Activated CD4-positive, alpha-beta T cell treated with anti-CD3 and anti-CD28 coated beads, Interleukin-2, amount 50 U/mL, for 48 hours (primary cell): ENCODE measurements around the gene DDX51.

Experiments
- DNase-seq, 2 experiments: peaks; one replicate each; pipeline ENCODE4 v3.0.0-alpha.2; 2020

The DDX51 gene

DNA sequence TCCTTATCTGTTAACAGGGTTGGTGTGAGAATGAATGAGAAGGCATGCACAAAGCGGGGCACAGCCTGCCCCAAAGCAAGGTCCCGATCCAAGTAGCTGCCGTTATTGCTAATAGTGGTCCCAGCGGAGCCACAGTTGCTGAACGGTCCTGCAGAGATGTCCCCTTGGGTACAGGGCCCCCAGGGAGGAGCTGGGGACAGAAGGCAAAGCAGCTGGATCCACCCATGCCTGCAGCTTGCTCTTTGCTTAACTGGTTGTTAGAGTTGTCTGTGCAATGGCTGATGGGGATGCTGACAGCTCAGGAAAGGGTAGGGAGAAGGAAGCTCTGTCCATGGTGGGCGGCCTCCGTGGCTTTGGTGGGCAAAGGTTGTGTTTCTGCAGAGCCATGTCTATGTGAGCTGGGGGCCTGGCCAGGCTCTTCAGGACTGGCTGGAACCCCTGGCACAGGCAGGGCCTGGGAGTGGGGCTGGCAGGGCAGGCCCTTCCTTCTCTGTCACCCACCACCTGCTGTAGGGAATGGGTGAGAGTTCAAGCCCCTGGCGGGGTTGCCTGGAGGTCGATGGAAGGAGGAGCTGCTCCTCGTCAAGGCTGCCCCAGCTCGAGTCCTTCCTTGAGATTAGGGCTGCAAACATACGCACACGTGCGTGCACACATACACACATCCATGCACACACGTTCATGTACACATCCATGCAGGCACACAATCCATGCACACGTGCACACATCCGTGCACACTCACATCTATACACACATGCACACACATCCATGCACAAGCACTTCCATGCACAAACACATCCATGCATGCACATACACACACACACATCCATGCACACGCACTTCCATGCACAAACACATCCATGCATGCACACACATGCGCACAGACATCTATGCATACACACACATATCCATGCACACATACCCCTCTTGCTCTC lies 35.6 kb upstream of the DDX51 start:
- no peak for DNase-seq

DNA sequence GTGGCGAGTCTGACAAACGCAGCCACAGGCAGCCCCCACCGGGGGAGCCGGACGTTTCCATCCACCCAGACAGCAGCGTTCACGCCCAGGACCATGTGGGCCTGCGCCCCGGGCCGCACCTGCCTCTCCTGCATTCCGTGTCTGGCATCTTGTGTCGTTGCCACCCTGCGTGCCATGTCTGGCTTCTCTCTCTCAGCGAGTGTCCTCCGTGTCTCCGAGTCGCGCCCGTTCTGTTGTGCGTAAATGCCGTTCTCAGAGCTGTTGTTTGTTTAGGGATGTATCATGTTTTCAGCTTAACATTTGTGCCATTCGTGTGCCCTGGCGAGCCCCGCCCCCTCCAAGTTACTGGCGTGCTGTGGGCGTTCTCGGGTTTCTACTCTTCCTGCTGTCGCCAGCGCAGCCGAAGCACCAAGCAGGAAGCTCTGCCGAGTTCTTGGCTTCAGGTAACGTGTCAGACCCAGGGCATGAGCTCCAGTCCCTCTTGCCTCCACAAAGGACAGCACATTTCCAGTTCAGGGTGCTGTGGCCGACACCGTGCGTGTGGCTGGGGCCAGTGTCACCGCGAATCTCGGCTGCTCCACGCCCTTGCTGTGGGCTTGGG lies 34.8 kb upstream of the DDX51 start:
- DNase-seq, result peak; percentile 54 to 64

DNA sequence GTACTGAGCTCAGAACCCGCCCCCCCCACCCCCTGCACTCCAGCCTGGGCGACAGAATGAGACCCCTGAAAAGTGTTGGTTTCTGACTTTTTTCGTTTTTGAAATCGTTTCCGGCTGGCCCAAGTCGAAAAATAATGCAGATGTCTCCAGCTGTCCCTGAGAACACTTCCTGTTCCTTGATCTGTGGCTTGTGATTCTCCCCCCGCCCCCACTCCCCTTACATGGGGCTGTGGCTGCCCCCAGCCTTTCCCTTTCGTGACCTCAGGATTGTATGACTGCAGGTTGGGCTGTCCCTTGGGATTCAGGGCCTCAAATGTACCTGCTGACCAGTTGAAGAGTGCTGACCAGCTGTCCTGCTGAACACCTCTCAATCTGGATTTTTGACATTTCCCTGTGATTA lies 34.2 kb upstream of the DDX51 start:
- DNase-seq, result no peak

DNA sequence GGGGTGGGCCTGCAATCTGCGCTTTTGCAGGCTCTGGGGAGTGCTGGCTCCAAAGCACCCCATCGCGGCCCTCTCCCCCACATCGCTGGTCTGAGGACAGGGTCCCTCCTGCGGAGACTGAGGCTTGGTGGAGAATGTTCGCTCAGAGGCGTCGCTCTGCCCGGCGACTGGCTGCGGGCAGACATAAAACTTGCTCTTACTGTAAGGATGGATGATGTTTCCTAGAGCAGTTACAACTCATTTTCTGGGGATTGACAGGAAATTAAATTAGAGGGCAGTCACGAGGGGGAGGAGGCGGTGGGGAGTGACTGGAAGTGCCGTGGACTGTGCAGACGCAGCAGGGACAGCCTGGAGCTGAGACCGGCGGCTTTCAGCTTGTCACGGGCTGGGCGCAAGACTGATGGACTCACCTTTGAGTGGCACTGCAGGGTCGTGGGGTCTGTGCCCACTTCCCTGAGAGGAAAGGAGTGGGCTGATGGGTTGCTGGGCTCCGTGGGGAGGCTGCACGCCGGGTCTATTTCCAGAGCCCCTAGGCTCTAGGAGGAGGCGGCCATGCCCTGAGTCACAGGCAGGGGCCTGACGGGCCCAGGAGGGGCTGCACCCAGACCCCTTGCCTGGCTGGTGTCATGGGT lies 32.9 kb upstream of the DDX51 start:
- no peak for DNase-seq

DNA sequence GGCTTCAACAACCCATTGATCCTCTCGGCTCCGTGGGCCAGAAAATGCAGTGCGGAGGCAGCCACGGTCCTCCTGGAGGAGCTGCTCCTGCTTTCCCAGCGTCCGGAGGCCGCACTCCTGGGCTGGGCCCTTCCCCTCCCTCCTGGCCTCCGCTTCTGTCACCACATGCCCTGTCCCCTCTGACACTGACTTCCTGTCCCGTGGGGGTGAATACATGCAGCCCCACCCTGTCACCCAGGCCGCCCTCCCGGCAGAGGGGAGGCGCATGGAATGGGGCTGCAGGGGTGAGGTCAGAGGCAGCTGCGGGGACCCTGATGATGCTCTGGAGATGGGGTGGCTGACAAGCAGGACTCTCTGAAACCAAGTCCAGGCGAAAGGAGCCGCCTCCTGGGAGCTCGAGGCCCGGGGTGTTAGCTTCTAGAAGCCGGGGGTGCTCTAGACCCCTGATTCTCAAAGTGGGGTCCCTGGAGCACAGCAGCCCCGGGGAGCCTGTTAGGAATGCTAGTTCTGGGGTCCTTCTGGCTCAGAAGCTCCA lies 32.3 kb upstream of the DDX51 start:
- DNase-seq, result no peak

DNA sequence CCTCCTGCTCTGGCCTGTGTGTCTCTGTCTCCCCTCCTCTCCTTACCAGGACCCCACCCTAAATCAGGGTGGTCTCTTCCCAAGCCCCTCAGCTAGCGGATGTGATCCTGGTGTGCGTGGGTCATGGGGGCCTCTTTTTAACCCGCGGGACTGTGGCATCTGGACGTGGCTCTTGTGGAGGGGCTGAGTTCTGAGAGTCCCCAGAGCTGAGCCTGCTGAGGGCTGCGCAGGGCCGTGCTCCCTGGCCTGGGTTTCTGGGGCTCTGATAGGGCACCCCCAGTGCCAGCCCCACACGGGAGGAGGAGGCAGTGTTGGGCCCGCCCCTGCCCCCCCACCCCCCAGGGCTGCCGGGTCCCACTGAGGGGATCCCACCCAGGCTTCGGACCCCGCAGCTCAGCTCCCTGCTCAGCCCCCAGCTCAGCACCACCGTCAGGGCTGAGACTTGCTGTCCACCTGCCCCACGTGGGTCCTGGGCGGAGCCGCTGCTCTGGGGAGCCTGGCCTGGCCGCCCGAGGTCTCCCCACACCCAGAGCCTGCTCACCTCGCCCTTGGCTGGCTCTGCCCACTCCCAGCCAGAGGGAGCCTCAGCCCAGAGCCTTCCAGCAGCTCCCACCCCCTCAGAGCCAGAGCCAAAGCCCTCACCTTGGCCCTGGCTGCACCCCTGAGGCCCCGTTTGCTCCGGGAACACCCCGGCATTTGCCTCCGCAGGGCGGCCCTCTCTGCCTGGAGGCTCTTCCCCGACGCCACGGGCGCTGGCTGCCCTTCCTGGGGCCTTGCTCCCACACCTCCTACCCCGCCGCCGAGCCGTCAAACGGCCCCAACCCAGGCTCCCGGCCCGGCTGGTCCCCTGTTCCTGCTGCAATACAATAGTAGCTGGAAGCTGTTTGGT lies 31.6 kb upstream of the DDX51 start:
- no peak for DNase-seq

DNA sequence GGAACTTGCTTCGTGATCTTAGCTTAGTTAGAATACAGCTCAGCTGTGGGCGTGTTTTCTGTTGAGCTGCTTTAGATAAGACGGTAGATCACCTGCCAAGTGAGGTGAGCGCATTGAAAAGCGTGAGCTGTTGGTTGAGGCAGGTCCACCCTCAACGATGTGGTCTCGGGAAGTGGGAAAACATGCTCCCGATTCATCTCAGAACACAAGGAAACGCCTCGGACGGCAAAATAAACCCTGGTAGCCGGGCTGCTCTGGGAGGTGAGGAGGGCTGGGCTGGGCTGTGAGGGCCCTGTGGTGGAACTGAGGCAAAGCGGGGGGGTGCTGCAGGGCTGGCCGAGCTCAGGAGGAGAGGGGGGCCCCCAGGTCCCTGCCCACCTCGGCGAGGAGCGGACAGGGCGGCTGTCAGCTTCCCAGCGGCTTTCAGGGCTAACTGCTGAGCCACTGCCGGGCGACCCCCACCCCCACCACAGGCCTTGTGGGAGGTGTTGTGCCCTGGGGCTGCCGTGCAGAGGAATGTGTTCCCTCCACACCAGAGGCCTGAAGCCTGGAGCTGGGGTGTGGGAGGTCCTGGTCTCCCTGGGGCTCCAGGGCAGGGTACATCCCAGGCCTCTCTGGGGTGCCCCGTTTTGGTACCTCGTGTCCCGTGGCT lies 30.8 kb upstream of the DDX51 start:
- DNase-seq, result no peak

DNA sequence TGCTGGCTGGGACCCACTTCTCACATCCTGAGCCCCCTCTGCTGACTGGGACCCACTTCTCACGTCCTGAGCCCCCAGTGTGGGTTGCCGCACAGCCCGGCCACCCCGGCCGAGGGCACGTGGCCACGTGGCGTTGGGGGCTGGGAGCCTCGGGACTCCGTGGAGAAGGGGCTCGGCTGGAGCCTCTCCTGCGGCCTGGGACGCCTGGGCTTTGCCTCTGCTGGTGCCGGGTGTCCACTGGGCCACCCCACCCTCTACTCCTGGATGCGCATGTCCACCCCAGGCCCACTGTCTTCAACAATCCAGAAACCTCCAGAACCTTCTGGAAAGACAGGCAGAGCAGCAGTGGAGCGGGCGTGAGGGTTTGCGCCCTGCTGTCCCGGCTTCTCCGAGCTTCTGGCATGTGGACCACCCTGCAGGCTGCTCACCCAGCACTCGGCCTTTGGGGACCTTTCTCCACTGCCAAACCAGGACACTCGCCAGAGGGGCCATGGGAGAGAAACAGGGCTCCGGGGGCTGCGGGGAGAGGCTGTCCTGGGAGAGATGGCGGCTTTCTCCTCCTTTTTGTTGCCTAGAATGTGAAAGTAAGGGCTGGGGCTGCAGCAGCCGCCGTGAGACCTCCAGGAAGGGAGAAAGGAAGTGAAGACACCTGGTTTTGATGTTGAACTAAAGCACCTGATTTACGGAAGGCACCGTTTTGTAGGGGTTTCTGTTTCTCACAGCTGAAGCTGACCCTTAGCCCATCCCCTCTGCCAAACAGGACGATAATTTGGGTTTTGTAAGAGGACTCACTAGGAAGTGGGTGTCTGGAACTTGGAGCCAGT lies 30.1 kb upstream of the DDX51 start:
- DNase-seq, result no peak

DNA sequence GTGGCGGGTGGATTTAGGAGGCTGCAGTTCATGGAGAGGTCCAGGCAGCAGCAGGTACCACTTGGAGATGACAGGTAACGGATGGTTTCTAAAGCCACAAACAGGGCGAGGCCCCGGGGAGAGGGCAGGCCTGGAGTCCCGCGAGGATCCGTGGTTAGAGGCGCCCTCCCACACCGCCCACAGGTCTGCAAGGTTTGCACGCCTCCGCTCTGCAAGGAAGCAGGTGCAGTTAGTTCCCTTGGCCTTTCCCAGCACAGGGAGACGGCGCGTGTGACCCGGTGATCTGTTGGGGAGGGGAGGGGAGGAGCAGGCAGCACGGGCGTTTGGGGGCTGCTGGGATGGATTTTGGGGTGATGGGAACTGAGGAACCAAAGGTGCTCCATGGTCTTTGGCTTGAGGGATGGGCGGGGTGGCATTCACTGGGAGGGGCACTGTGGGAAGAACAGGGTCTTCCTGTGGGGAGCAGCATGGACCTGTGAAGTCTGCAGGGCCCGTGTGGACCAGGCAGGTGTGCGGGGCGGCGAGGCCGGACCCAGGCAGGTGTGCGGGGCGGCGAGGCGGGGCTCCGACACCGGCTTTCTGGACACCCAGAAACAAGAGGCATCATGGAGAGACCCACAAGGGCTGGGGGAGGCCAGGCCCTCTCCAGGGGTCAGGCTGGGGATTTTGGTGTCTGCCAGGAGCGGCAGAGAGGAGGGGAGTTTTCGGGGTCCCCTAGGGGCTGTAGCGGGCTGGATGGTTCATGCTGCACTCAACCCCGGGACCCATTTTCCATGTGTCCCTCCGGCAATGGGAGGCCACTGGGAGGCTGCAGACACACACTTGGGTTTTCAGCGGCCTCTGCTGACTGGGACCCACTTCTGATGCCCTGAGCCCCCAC lies 29.3 kb upstream of the DDX51 start:
- DNase-seq, result no peak

DNA sequence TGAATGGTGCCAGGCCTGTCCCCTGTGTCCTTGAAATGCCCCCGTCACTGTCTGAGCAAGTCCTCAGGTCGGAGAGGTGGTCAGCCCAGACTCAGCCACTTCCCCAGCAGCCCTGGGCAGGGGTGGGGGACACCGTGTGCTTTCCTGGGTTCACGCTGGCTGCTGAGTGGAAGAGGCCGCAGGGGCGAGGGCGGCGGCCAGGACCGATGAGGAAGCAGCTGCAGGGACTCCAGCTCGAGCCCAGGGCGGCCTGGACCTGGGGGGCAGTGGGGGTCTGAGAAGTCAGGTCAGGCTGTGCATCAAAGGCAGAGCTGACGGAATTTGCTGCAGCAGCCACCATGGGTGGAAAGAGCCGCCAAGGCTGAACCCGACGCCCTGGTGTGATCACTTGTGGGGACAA lies 28.5 kb upstream of the DDX51 start:
- no peak for DNase-seq

DNA sequence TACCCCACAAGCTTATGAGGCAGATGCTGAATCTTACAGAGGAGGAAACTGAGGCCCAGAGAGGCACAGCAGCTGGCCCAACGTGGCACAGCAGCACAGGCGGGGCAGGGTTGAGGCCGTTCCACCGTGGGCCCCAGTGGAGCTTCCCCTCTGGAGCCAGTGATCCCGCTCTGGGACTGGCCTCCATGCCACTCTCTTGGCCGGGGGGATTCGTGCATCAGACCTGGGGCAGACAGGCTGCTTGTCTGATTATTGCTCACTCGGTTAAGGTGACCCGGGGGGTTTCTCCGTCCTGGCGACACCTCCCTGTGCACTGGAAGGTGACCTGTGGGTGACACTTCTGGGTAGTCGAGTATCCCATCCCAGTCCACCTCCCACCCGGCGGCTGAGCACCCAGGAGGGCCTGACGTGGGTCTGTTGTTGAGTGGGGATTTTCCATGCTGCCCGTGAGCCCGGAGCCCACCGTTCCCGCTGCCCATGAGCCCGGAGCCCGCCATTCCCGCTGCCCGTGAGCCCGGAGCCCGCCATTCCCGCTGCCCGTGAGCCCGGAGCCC lies 27.9 kb upstream of the DDX51 start:
- no peak for DNase-seq

DNA sequence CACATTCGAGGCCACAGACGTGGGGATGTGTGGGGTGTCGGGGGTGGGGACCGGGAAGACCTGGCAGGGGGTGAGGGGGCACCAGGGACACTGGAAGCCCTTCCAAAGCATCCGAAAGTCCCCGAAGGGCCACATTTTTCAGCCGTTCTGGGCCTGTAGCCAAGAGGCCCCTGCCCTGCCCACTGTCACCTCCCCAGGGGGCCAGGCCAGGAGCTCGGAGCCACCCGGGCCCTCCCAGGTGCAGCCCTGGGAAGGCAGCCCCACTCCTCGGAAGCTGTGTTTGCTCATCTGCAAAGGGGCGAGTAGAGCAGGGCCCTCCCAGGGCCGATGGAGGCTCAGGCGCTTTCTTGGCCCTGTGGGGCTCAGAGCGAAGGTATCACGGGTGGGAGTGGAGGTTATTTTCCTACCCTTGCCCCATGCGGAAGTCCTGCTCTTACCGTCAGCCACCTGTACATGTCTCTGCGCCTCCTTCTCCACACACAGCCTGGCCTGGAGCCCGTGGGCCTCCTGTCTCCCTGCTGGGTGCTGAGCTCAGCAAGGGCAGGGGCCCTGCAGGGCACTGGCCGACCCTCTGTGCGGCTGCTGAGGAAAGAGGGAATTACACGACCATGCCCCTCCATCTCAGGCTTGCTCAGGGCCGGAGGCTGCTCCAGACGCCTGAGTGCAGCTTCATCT lies 27.3 kb upstream of the DDX51 start:
- no peak for DNase-seq

DNA sequence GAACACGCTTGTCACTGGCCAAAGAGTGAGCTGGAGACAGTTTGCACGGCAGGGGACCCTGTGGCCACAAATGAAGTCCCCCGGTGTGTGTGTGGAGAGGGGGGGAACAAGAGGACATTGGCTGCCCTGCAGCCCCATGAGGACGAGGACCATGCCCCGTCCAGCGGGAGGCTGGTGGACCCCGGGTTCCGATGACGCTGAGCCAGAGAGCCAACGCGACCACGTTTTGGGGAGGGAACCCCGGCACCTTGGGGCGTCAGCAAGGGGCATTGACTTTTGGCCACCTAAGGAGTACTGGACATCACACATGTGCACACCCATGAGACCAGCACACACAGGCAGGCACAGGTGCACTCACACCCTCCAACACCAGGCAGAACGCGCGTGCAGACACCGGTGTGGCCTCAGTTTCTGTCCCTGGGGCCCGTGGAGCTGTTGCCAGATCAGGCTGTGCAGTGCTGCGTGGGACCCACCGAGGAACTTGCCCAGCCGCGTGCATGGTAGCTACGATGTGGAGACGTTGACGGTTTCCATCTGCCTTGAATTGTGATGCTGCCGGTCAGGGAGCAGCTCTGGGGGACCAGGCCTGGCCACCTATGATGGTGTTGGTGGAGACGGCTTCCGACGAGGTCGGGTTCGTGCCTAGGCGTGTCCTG lies 26.6 kb upstream of the DDX51 start:
- no peak for DNase-seq

DNA sequence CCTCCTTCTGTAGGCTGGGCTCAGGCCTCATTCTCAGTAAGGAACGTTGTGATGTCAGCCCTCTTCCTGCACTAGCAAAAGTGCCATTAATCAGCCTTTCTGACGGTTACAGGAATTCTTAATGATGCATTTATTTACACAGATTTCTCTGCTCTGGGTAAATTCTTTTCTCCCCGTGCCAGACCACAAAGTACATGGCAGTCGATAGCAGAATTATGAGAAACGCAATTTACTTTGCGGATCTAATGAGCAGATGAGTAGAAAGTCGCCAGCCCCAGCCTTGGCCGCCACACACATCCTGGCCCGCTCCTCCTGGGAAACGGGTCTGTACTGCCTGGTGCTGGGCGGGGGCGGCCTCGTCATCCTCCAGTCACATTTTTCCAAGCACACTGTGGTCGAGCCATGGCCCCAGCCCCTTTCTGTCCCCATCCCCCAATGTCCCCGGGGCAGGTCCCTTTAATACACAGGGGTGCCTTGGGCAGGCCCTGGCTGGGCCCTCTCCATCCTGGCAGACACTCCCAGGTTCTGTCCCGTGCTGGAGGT lies 26.0 kb upstream of the DDX51 start:
- DNase-seq, result no peak

DNA sequence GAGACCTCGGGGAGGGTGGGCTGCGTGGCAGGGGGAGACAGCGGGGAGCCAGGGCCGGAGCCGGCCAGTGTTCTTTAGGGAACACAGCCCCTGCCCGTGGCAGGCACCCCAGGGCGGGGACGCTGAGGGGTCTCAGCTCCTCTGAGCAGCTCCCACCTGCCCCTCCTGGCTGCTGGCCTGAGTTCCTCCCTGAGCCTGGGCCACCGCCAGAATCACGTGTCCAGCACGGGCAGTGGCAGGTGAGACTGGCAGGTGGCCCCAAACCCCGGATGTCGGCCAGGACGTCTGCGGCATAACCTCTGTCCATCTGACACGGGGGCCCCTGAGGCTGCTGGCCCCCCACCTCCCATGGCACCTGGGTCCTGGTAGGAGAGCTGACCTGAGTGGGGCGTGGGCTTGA lies 25.3 kb upstream of the DDX51 start:
- no peak for DNase-seq

DNA sequence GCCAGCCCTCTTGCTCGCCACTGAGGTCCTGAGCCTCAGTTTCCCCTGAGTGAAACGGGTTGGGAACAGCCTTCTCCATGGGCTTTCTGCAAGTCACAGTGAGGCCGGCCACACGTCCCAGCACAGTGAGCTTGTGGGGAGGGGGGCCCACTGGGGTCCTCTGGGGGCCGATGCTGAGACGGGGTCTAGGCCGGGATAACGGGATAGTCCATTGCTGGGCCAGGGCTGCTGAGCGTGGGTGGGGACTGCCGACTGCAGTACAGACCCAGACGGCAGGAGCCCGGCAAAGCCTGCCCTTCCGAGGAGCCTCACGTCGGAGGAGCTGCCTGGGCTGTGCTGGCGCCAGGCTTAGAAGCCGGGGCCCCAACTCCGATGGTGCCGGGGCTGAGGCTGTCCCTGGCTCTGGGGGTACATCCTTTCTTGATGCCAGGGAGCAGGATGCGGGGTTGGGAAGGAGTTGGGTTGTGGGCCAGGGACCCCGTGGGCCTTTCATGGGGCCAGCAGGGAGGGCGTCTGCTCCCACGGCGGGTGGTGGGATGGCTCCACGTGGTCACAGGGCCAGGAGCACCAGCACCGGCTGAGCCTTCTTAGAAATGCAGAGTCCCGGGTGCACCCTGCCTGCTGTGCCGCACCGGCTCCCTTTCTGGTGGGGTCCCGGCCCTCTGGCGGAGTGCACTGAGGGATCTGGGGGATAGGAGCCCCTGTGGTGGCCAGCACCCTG lies 24.4 kb upstream of the DDX51 start:
- no peak for DNase-seq

DNA sequence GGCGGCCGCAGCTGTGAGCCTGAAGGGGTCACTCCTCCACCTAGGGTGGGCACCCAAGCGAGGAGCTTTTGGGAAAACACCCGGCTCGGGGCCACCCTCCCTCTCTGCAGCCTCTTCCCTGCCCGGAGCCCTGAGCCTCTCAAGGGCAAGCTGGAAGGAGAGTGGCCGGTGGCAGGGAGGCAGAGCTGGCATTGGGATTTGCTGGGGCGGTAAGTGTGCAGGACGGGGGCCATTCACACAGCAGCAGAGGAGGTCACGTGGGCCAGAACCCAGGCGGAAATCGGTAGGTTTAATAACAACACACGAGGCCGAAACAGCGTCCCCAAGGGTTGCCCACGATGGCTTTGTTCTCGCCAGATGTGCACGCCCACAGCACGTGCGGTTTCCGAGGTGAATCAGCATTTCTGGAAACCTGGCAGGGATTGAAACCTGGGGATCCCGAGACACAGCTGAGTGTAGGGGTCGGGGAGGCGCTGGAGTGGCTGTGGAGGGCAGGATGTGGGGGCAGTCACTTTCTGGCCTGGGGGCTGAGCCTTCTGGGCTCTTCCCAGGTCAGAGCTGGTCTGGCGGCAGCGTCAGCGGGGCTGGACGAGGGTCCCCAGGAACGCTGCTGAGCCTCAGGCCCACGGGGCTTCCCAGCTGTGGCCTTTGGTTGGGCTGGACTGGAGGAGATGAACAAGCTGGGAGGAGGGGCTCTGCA lies 23.6 kb upstream of the DDX51 start:
- peak in 1 of 2 experiments; percentile 51 for DNase-seq
